GM12864 (cell line): ENCODE data around the gene DESI1.
"Not testable (repeated sequence)": the region's sequence is repeated elsewhere in the genome, so short reads cannot be mapped to it uniquely, and the experiment has no call there.

Source experiments
- DNase-seq: peaks from one replicate; pipeline ENCODE4 v3.0.0-alpha.2; 2011; ENCODE audit warnings: low read depth
- H3K4me3 ChIP-seq: 2 replicates; pipeline ENCODE4 v1.5.1; 2011; ENCODE audit warnings: mild to moderate bottlenecking, low read depth, low read length, control low read depth
- TF ChIP-seq, protein P1 (sequence below): IDR thresholded peaks from 2 replicates; pipeline ENCODE4 v1.5.1; 2011; ENCODE audit warnings: low read depth, mild to moderate bottlenecking, moderate library complexity, low read length, control low read depth, inconsistent platforms; ENCODE audit errors: missing control alignments

DESI1 gene

DNA sequence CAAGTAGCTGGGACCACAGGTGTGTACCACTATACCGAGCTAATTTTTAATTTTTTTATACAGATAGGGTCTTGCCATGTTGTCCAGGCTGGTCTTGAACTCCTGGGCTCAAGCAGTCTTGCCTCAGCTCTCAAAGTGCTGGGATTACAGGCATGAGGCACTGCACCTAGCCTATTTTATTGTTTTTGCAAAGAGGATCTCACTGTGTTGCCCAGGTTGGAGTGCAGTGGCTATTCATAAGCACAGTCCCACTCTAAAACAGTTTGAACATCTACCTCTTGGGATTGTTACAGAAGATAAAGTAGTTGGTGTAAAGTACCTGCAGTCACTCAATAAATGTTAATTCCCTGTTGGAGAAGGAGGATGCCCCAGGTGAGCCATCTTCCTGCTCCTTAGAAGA lies 29.4 kb upstream of the DESI1 start:
- DNase-seq, result no peak
- TF ChIP-seq, protein P1, sequence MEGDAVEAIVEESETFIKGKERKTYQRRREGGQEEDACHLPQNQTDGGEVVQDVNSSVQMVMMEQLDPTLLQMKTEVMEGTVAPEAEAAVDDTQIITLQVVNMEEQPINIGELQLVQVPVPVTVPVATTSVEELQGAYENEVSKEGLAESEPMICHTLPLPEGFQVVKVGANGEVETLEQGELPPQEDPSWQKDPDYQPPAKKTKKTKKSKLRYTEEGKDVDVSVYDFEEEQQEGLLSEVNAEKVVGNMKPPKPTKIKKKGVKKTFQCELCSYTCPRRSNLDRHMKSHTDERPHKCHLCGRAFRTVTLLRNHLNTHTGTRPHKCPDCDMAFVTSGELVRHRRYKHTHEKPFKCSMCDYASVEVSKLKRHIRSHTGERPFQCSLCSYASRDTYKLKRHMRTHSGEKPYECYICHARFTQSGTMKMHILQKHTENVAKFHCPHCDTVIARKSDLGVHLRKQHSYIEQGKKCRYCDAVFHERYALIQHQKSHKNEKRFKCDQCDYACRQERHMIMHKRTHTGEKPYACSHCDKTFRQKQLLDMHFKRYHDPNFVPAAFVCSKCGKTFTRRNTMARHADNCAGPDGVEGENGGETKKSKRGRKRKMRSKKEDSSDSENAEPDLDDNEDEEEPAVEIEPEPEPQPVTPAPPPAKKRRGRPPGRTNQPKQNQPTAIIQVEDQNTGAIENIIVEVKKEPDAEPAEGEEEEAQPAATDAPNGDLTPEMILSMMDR, result no peak
- H3K4me3 ChIP-seq, result no peak overlapping the region

DNA sequence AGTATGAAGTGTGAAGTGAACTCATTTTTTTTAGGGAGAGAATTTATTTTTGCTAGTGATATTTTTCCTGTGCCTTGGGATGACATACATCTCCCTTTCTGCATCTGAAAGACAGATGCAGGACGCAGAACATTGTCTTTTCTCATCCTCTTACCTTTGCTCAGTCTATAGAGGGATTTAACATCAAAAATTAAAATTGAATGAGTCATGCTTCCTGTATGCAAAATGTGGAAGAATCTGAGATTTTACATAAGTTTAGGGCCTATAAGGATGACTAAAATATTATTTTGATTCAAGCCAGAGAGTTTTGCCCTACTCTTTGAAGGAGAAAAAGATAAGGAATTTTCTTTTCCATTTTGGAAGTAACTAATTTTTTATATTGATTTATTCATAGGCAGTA lies 27.6 kb upstream of the DESI1 start:
- TF ChIP-seq, protein P1, result no peak
- H3K4me3 ChIP-seq, result no peak overlapping the region
- no peak for DNase-seq

DNA sequence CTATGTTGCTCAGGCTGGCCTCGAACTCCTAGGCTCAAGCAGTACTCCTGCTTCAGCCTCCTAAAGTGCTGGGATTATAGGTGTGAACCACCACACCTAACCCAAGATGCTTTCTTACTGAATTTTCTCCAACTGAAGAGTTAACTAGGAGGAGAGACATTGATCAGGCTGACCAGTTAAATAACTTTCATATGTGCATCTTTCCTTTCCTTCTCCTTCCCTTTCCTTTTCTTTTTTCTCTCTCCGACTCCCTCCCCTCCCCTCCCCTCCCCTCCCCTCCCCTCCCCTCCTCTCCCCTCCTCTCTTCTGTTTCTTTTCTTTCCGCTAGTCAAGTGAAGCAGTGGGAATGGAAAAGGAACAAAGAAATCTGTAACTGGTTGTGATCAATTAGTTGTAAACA lies 26.9 kb upstream of the DESI1 start:
- H3K4me3 ChIP-seq, result no peak overlapping the region
- no peak for DNase-seq
- TF ChIP-seq, protein P1, result no peak

DNA sequence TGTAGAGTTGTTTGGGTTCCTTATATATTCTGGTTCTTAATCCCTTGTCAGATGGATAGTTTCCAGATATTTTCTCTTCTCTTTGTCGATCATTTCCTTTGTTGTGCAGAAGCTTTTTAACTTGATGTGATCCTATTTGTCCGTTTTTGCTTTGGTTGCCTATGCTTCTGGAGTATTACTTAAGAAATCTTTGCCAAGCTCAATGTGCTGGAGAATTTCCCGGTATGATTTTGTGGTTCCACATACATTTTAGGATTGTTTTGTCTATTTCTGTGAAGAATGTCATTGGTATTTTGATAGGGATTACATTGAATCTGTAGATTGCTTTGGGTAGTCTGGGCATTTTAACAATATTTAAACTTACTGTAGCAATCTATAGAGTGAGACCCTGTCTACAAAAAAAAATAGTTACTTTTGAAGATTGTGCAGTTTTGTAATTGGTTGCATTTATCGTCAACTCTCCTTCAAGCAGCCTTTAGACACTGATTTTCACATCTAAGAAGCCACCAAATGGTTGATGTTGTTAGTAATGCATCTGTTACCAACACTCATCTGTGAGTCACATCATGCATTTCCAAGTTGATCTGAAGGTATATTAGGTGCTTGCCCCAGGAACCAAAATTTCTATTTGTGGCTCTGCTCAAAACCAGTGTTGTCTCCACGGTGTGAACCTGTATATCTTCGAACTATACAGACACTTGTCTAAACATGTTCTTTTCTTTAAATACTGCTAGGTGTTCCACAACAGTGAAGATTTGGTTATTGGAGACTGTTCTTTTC lies 21.7 kb upstream of the DESI1 start:
- TF ChIP-seq, protein P1, result no peak
- DNase-seq, result no peak
- H3K4me3 ChIP-seq, result no peak overlapping the region

DNA sequence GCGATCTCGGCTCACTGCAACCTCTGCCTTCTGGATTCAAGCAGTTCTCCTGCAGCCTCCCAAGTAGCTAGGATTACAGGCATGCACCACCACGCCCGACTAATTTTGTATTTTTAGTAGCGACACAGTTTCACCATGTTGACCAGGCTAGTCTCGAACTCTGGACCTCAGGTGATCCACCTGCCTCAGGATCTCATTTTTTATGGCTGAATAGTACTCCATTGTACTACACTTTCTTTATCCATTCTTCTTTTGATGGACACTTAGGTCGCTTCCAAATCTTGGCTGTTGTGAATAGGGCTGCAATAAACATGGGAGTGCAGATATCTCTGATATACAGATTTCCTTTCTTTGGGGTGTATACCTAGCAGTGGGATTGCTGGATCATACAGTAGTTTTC lies 21.0 kb upstream of the DESI1 start:
- TF ChIP-seq, protein P1, result no peak
- DNase-seq, result no peak
- H3K4me3 ChIP-seq, result no peak overlapping the region

DNA sequence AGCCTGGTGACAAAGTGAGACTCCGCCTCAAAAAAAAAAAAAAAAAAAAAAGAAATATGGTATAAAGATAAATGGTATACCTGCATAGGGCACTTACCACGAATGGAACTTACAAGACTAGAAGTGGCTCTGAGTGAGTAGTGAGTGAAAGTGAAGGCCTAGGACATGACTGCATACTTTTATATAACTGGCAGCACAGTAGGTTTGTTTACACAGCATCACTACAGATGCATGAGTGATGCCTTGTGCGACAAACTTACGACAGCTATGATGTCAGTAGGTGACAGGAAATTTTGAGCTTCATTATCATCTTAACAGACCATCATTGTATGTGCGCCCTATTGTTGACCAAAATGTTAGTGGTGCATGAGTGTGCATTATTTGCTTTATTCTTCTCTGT lies 17.9 kb upstream of the DESI1 start:
- H3K4me3 ChIP-seq, result no peak overlapping the region
- TF ChIP-seq, protein P1, result no peak
- DNase-seq, result no peak

DNA sequence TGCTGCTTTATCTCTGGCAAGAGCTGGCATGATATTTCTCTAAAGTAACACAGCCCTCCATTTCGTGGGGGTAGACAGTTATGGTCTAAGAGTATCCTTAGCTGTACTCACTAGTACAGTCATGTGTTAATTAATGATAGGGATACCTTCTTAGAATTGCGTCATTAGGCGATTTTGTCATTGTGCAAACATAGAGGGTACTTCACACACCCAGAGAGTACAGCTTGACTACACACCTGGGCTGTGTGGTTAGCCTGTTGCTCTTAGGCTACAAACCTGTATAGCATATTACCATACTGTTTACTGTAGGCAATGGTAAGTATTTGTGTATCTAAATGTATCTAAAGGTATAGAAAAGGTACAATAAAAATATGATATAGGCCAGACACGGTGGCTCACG lies 17.3 kb upstream of the DESI1 start:
- TF ChIP-seq, protein P1, result no peak
- no peak overlapping the region for H3K4me3 ChIP-seq
- no peak for DNase-seq

DNA sequence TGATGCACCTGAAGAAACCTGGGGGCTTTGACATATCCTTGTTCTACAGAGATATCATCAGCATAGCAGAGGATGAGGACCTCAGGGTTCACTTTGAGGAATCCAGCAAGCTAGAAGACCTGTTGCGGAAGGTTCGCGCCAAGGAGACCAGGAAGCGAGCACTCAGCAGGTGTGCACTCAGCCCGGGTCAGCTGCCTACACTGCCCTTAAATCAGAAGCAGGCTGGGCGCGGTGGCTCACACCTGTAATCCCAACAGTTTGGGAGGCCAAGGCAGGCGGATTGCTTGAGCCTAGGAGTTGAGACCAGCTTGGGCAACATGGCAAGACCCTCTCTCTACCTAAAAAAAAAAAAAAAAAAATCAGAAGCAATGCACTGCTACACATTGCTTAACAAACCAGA lies 16.8 kb upstream of the DESI1 start:
- not testable (repeated sequence) for H3K4me3 ChIP-seq, DNase-seq
